Measurements from ENCODE around the gene RAP1GDS1. TPM values are rescaled to one million over a fixed set of nuclear protein-coding genes. Genes with fewer than 3 reads are reported as not detected.

The RAP1GDS1 gene
- total and polyA plus RNA-seq, 10 donors, result 13.5 to 55.1 (median 46.4) TPM

DNA sequence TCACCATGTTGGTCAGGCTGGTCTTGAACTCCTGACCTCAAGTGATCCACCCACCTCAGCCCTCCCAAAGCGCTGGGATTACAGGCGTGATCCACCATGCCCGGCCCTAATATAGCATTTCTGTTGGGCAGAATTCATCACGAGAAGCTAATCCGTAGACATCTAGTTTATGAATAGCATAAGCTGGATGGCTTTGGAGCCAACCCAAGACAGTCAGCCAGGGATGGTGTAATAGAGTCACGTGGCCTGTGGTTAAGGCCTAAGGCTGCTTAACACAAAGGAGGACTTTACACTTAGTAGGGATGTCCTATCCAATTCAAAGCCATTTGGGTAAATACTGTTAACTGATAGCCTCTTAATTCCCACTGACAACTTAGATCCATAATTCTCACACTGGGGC, 173.6 kb downstream of the RAP1GDS1 start:
- Histone ChIP-seq H3K4me3 (no peak overlapping the region), H3K36me3 (peaks cover 0 to 61% (median 25%) of the 10 kb centered on the region in 6 donors), H3K9me3 (no peaks in the 10 kb centered on the region), H3K4me1 (no peaks in the 10 kb centered on the region), H3K27me3 (replicated peaks in 1 of 7) (no peaks in the 10 kb centered on the region), H3K27ac (no peak overlapping the region)
- intact Hi-C loops (cut with DNase I; ENCODE audit: low total_unique reads), result no loop called here
- TF ChIP-seq POLR2AphosphoS5 (IDR thresholded peaks at IDR 0.05) (no peak), POLR2A (IDR thresholded peaks at IDR 0.05) (no peak)
- TF ChIP-seq, protein P1, sequence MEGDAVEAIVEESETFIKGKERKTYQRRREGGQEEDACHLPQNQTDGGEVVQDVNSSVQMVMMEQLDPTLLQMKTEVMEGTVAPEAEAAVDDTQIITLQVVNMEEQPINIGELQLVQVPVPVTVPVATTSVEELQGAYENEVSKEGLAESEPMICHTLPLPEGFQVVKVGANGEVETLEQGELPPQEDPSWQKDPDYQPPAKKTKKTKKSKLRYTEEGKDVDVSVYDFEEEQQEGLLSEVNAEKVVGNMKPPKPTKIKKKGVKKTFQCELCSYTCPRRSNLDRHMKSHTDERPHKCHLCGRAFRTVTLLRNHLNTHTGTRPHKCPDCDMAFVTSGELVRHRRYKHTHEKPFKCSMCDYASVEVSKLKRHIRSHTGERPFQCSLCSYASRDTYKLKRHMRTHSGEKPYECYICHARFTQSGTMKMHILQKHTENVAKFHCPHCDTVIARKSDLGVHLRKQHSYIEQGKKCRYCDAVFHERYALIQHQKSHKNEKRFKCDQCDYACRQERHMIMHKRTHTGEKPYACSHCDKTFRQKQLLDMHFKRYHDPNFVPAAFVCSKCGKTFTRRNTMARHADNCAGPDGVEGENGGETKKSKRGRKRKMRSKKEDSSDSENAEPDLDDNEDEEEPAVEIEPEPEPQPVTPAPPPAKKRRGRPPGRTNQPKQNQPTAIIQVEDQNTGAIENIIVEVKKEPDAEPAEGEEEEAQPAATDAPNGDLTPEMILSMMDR (IDR thresholded peaks at IDR 0.05 in 8 of 11, conservative IDR thresholded peaks at IDR 0.05 in 3 of 11), result no peak
- WGBS, 5 donors, result 96 to 100% (median 98%) methylated on average over 6 of the region's 6 CpGs
- no peak for DNase-seq

DNA sequence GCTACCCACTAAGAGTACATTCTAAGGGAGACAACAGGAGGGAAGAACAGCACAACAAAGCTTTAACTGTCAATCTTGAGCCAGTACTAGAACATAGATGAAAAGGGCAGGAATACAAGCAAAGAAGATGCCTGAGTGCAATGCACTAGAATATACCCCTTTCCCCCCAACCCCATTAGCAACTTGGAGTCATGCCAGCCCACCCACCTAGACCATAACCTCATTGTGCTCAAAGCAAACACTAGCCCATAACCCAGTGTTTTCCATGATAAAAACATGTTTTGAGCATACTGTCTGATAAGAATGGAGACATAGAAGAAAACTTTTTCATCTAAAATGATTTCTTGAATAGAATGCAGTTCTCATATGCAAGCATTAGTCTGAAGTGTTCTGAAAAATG, 183.2 kb downstream of the RAP1GDS1 start:
- no peak overlapping the region for H3K4me3 ChIP-seq

DNA sequence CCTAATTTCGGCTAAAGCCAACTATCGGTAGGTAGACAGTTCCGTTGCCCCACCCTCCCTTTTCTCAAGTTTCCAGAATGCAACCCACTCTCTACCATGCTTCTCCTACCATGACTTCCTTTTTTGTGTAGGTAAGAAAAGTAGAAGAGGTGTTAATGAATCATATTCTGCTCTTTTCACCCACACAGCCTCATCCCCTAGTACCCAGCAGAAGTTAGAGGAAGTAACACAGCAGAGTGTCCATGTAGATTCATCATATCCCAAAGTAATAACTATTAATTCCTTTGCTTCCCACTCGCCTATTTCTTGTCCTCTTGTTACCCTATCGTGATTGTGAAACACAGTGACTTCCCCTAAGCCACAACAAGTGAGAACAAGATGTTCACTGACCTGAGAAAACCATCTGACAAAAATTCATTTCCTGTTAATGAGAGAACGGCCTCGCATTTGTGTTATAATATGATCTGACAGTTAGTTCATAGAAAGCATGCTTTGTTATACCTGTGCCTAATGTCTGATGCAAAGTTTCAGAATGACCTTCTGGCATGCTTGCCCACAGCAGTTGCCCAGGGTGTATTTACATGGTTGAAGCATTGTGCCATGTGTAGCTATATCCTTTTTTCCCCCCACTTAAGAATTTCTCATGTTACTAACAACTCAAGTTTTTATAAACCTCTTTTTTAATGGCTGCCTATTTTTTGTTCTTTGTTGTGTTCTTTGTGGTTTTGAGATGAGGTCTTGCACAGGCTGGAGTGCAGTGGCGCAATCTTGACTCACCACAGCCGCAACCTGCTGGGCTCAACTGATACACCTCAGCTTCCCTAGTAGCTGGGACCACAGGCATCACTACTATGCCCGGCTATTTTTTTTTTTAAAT, 185.6 kb downstream of the RAP1GDS1 start:
- intact Hi-C loops (cut with DNase I; ENCODE audit: low total_unique reads), result no loop called here
- Histone ChIP-seq H3K27ac (peak overlapping the region; percentile 54 to 93 (median 82)), H3K9me3 (no peaks in the 10 kb centered on the region), H3K36me3 (peaks cover 0 to 26% (median 12%) of the 10 kb centered on the region in 6 donors), H3K4me1 (peaks cover 19 to 53% (median 37%) of the 10 kb centered on the region in 6 donors), H3K4me3 (peak overlapping the region in 3 of 8 donors; percentile 2 to 51 (median 14)), H3K27me3 (replicated peaks in 1 of 7) (no peaks in the 10 kb centered on the region)
- peak in 2 of 3 donors; percentile 54 to 58 for TF ChIP-seq POLR2AphosphoS5 (IDR thresholded peaks at IDR 0.05)
- TF ChIP-seq, protein P1 (IDR thresholded peaks at IDR 0.05 in 8 of 11, conservative IDR thresholded peaks at IDR 0.05 in 3 of 11), result no peak
- peak; percentile 90 for DNase-seq
- 20 to 33% (median 28%) methylated on average over 10 of the region's 10 CpGs for WGBS, 5 donors

More for the DNA sequence above, 183.2 kb downstream of the RAP1GDS1 start:
- Histone ChIP-seq H3K27ac (peak overlapping the region in 3 of 8 donors; percentile 16 to 22 (median 17)), H3K36me3 (peaks cover 0 to 45% (median 18%) of the 10 kb centered on the region in 6 donors), H3K4me1 (peaks cover 18 to 46% (median 34%) of the 10 kb centered on the region in 6 donors), H3K9me3 (no peaks in the 10 kb centered on the region), H3K27me3 (replicated peaks in 1 of 7) (no peaks in the 10 kb centered on the region)
- TF ChIP-seq POLR2A (IDR thresholded peaks at IDR 0.05) (no peak), POLR2AphosphoS5 (IDR thresholded peaks at IDR 0.05) (no peak)
- TF ChIP-seq, protein P1 (IDR thresholded peaks at IDR 0.05 in 8 of 11, conservative IDR thresholded peaks at IDR 0.05 in 3 of 11), result no peak
- intact Hi-C loops (cut with DNase I; ENCODE audit: low total_unique reads), result no loop called here
- no peak for DNase-seq

DNA sequence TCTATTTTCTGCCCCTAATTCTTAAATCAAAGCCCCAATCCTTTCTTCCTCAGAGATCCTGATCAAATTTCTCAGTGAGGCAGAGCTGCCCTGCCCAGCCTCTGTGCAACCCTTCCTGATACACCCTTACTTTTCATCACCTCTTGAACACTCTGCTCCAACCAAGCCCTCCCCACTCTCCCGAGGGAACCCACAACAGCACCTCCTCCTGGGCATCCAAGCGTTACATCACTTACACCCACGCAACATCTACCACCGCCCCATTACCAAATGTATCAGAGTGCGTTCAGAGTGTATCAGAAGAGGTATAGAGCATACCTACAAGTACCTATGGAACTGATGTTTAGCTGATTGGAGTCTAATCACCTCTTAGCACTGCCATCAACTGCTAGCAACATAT, 186.5 kb downstream of the RAP1GDS1 start:
- Histone ChIP-seq H3K4me1 (peaks cover 19 to 53% (median 37%) of the 10 kb centered on the region in 6 donors), H3K9me3 (peaks cover 0 to 8% (median 2%) of the 10 kb centered on the region in 8 donors), H3K27me3 (replicated peaks in 1 of 7) (no peaks in the 10 kb centered on the region), H3K27ac (peak overlapping the region; percentile 54 to 93 (median 82)), H3K4me3 (peak overlapping the region in 1 of 8 donors; percentile 51), H3K36me3 (peaks cover 0 to 17% (median 4%) of the 10 kb centered on the region in 6 donors)
- intact Hi-C loops (cut with DNase I; ENCODE audit: low total_unique reads), result no loop called here
- TF ChIP-seq POLR2A (IDR thresholded peaks at IDR 0.05), result no peak
- TF ChIP-seq, protein P1 (IDR thresholded peaks at IDR 0.05 in 8 of 11, conservative IDR thresholded peaks at IDR 0.05 in 3 of 11), result no peak
- peak in 2 of 3 donors; percentile 13 to 54 for TF ChIP-seq POLR2AphosphoS5 (IDR thresholded peaks at IDR 0.05)
- 43 to 61% (median 56%) methylated on average over 5 of the region's 5 CpGs for WGBS, 5 donors
- DNase-seq, result no peak
